Measurements from ENCODE around the gene SLC46A3. TPM values are rescaled to one million over a fixed set of nuclear protein-coding genes. Genes with fewer than 3 reads are reported as not detected.

Gene SLC46A3
- 1 to 10 TPM; 2.2 to 4.3 (median 2.8) TPM for total RNA-seq (2021; fragmentation: NEBNext Ultra II Directional; extraction: Animal tissue kit (Norgen Biotek cat#: 25700))
- long read RNA-seq, partial matches to known transcripts = 4 of 6 reads
- long read RNA-seq, other reads (novel, unspliced or antisense) = 2 of 6 reads

GRCh38 chr13:28718543-28719226 is at the start of gene SLC46A3:
SLC46A3 (minus strand) TSS chr13:28718970; CDS start chr13:28717998, 972 bp downstream.
- Mint-ChIP-seq H3K4me3 (peak within 1 kb of the TSS; percentile 96), H3K27ac (peak within 1 kb of the TSS; percentile 98), H3K36me3 (ENCODE audit: low read depth) (no peaks in the 10 kb centered on the region), H3K4me1 (ENCODE audit: low read depth) (peaks cover 60% of the 10 kb centered on the region), H3K27me3 (ENCODE audit: insufficient read depth) (peaks cover 4% of the 10 kb centered on the region), H3K9me3 (no peaks in the 10 kb centered on the region)
- peak; percentile 99 for DNase-seq
- peak; percentile 36 for TF ChIP-seq CTCF (IDR thresholded peaks at IDR 0.05)

- H3K36me3 Mint-ChIP-seq (ENCODE audit: low read depth) = peaks cover 4% of the 10 kb centered on the region
- no peak for DNase-seq
- no peaks in the 10 kb centered on the region; the same call in 1 of the 2 replicates for H3K27me3 Mint-ChIP-seq (ENCODE audit: insufficient read depth)
- peaks cover 22% of the 10 kb centered on the region for H3K4me1 Mint-ChIP-seq (ENCODE audit: low read depth)
- no peak for TF ChIP-seq CTCF (IDR thresholded peaks at IDR 0.05)
- no peak overlapping the region for H3K4me3 Mint-ChIP-seq
- no peak overlapping the region for H3K27ac Mint-ChIP-seq
- peaks cover 10% of the 10 kb centered on the region for H3K9me3 Mint-ChIP-seq
Measured at GRCh38 chr13:28763887-28764286, 45.1 kb upstream of the SLC46A3 start.

- Mint-ChIP-seq H3K27ac (peak overlapping the region; percentile 25), H3K36me3 (ENCODE audit: low read depth) (peaks cover 15% of the 10 kb centered on the region), H3K4me1 (ENCODE audit: low read depth) (peaks cover 22% of the 10 kb centered on the region), H3K27me3 (ENCODE audit: insufficient read depth) (no peaks in the 10 kb centered on the region; the same call in 1 of the 2 replicates), H3K4me3 (peak overlapping the region; percentile 22; the same call in 1 of the 2 replicates), H3K9me3 (peaks cover 22% of the 10 kb centered on the region)
- DNase-seq = peak; percentile 25
- no peak for TF ChIP-seq CTCF (IDR thresholded peaks at IDR 0.05)
Measured at GRCh38 chr13:28761586-28761985, 42.8 kb upstream of the SLC46A3 start.

- H3K9me3 Mint-ChIP-seq = peaks cover 26% of the 10 kb centered on the region
- TF ChIP-seq CTCF (IDR thresholded peaks at IDR 0.05) = no peak
- peak overlapping the region; percentile 94 for H3K27ac Mint-ChIP-seq
- H3K36me3 Mint-ChIP-seq (ENCODE audit: low read depth) = peaks cover 24% of the 10 kb centered on the region
- DNase-seq = peak; percentile 59
- no peak overlapping the region for H3K4me3 Mint-ChIP-seq
- H3K4me1 Mint-ChIP-seq (ENCODE audit: low read depth) = peaks cover 38% of the 10 kb centered on the region
- H3K27me3 Mint-ChIP-seq (ENCODE audit: insufficient read depth) = no peaks in the 10 kb centered on the region; the same call in 1 of the 2 replicates
Measured at GRCh38 chr13:28755546-28755870, 36.7 kb upstream of the SLC46A3 start.

- H3K4me3 Mint-ChIP-seq = peak overlapping the region; percentile 68; the same call in 1 of the 2 replicates
Measured at GRCh38 chr13:28754698-28755545, 36.2 kb upstream of the SLC46A3 start.

More at GRCh38 chr13:28754698-28755545, 36.2 kb upstream of the SLC46A3 start:
- Mint-ChIP-seq H3K9me3 (peaks cover 26% of the 10 kb centered on the region), H3K4me1 (ENCODE audit: low read depth) (peaks cover 43% of the 10 kb centered on the region), H3K27ac (peak overlapping the region; percentile 97), H3K36me3 (ENCODE audit: low read depth) (peaks cover 24% of the 10 kb centered on the region), H3K27me3 (ENCODE audit: insufficient read depth) (no peaks in the 10 kb centered on the region; the same call in 1 of the 2 replicates)
- TF ChIP-seq CTCF (IDR thresholded peaks at IDR 0.05) = peak; percentile 21; the same call in 1 of the 2 replicates
- no peak for DNase-seq

Data from HFFc6 (cell line).